Measurements from ENCODE around the gene FAM187B. TPM values are rescaled to one million over a fixed set of nuclear protein-coding genes. Genes with fewer than 3 reads are reported as not detected.

Gene FAM187B
- total and polyA plus RNA-seq, 2 of the 4 experiments (the other 2 are of a cell fraction) = not detected

- TF ChIP-seq CHD1 (IDR thresholded peaks at IDR 0.05; ENCODE audit: low read depth, low read length) (no peak), BHLHE40 (IDR thresholded peaks at IDR 0.05; ENCODE audit: low read depth, low read length) (no peak), RCOR1 (IDR thresholded peaks at IDR 0.05; ENCODE audit: insufficient replicate concordance, low read length) (no peak), POLR2A (IDR thresholded peaks at IDR 0.05; ENCODE audit: low read depth, low read length) (no peak), MAFK (IDR thresholded peaks at IDR 0.05; ENCODE audit: low read depth, low read length) (no peak), RFX5 (IDR thresholded peaks at IDR 0.05; ENCODE audit: low read depth, low read length) (no peak), CTCF (conservative IDR thresholded peaks at IDR 0.05; ENCODE audit: low read depth, low read length) (no peak), FOS (IDR thresholded peaks at IDR 0.05; ENCODE audit: low read depth, low read length) (no peak)
- H2BK20ac ChIP-seq (ENCODE audit: low read depth, low read length) = no peak overlapping the region
- ATAC-seq (ENCODE audit: low read depth) (no peak), DNase-seq (no peak)
- no peak overlapping the region for H3K4me3 ChIP-seq (ENCODE audit: insufficient read depth, low read depth, low read length)
- H3K14ac ChIP-seq (replicated peaks; ENCODE audit: low read depth, low read length) = no peak overlapping the region
- peaks cover 3% of the 10 kb centered on the region for H3K27me3 ChIP-seq (ENCODE audit: control insufficient read depth, insufficient read depth, low read length)
- no peak overlapping the region for H4K8ac ChIP-seq (ENCODE audit: low read depth in 2 of 2, low read length in 2 of 2)
- in situ Hi-C loops (cut with MboI; ENCODE audit: low sequenced_read_pairs) (no loop called here), intact Hi-C loops (cut with micrococcal nuclease) (no loop called here), dilution Hi-C loops (cut with HindIII; ENCODE audit: low sequenced_read_pairs, unreplicated experiment) (no loop called here)
- no peak overlapping the region for H2BK15ac ChIP-seq (ENCODE audit: low read depth, low read length)
- H2AK9ac ChIP-seq (replicated peaks; ENCODE audit: low read depth, low read length, poor library complexity) = no peak overlapping the region
- H3K79me1 ChIP-seq (ENCODE audit: low read depth in 1 of 2, low read length in 2 of 2) = no peaks in the 10 kb centered on the region
- no TSS peak for BruUV-seq (replicated peaks)
- H4K20me1 ChIP-seq (ENCODE audit: insufficient read depth, low read length) = no peaks in the 10 kb centered on the region
- H4K5ac ChIP-seq (ENCODE audit: low read depth, low read length) = no peak overlapping the region
- H3K36me3 ChIP-seq (ENCODE audit: control insufficient read depth, insufficient read depth, low read length) = no peaks in the 10 kb centered on the region
- no peaks in the 10 kb centered on the region for H3K9me3 ChIP-seq (ENCODE audit: control insufficient read depth, insufficient read depth, low read length)
- H3K18ac ChIP-seq (ENCODE audit: low read depth, low read length) = no peak overlapping the region
- H2AFZ ChIP-seq (replicated peaks; ENCODE audit: low read length, poor library complexity) = no peak overlapping the region
- H3K27ac ChIP-seq (ENCODE audit: insufficient read depth, low read length) = no peak overlapping the region
- H2BK120ac ChIP-seq (ENCODE audit: low read depth, low read length) = no peak overlapping the region
- no peak overlapping the region for H2BK5ac ChIP-seq (ENCODE audit: low read depth, low read length, poor library complexity, severe bottlenecking)
- no peak overlapping the region for H2AK5ac ChIP-seq (ENCODE audit: low read depth, low read length)
- no peaks in the 10 kb centered on the region for H3K9me1 ChIP-seq (ENCODE audit: insufficient read depth, low read length)
- H3K4ac ChIP-seq (ENCODE audit: low read depth, low read length) = no peak overlapping the region
- H3K56ac ChIP-seq (ENCODE audit: extremely low read depth, insufficient read depth, low read length) = no peak overlapping the region
- H4K91ac ChIP-seq (ENCODE audit: insufficient read depth, low read depth, low read length) = no peak overlapping the region
- H3K4me1 ChIP-seq (ENCODE audit: control insufficient read depth, insufficient read depth, low read length) = no peaks in the 10 kb centered on the region
- ChIA-PET POLR2A (ENCODE audit: unreplicated experiment) (no interaction called here), CTCF (no interaction called here)
- no peak overlapping the region for H3K23ac ChIP-seq (ENCODE audit: low read depth, low read length)
- WGBS, 2 experiments (ENCODE audit: extremely low coverage in 2 of 2, insufficient read length in 1 of 2) = no CpG with 5 or more reads among the region's 5 CpGs
- H3K4me2 ChIP-seq (ENCODE audit: low read depth, low read length) = no peak overlapping the region
- no peak overlapping the region for H3K9ac ChIP-seq (ENCODE audit: low read depth, low read length)
These were observed 22.2 kb downstream of the FAM187B start for GRCh38 chr19:35206379-35206778.
